ENCODE measurements around the gene UBALD2. TPM values are rescaled to one million over a fixed set of nuclear protein-coding genes. Genes with fewer than 3 reads are reported as not detected.
A peak's percentile ranks its signal among the peaks of the same experiment; 100 is the strongest.
"Not testable (repeated sequence)": the region's sequence is repeated elsewhere in the genome, so short reads cannot be mapped to it uniquely, and the experiment has no call there.

The UBALD2 gene
- 10 to 100 TPM; 35.4 to 49.7 TPM for polyA plus RNA-seq

GRCh38 chr17:76264755-76265623 lies at the start of gene UBALD2:
UBALD2 (plus strand) TSS chr17:76265348; CDS start chr17:76265506, 158 bp downstream.
- H3K4me1 ChIP-seq (ENCODE audit: control insufficient read depth in 2 of 2, insufficient read depth in 2 of 2, low read length in 1 of 2): peaks cover 0 to 14% of the 10 kb centered on the region in 2 donors
- H3K27ac ChIP-seq (ENCODE audit: low read depth in 2 of 2, low read length in 1 of 2): peak within 1 kb of the TSS; percentile 92 to 95
- H3K27me3 ChIP-seq (ENCODE audit: control insufficient read depth in 1 of 2, insufficient read depth in 2 of 2, low read length in 2 of 2): no peaks in the 10 kb centered on the region
- peak within 1 kb of the TSS; percentile 80 to 95 for H3K4me3 ChIP-seq (ENCODE audit: low read depth in 1 of 2, low read length in 2 of 2)
- WGBS, 2 donors: 0 to 1% methylated on average over 44 to 94 of the region's 94 CpGs
- H3K36me3 ChIP-seq (ENCODE audit: control insufficient read depth in 2 of 2, insufficient read depth in 2 of 2, low read length in 1 of 2): peaks cover 0 to 4% of the 10 kb centered on the region in 2 donors
- H3K9me3 ChIP-seq (ENCODE audit: control insufficient read depth in 2 of 2, insufficient read depth in 1 of 2, low read depth in 1 of 2, low read length in 1 of 2): no peaks in the 10 kb centered on the region

DNA sequence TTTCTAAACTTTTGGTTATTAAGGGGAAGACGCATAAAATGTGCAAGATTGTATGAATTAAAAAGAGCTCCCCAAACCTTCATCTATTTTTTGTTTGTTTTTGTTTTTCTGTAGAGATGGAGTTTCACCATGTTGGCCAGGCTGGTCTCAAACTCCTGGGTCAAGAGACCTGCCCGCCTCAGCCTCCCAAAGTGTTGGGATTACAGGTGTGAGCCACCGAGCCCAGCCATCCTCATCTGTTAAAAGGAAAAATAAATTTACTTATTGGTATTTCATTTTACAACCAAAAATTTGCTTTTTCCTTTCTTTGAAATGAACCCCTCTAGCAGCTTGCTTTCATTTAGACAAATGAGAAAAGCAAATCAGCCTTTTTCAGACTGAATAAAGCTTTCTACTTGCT lies 48.1 kb upstream of the UBALD2 start:
- H3K27me3 ChIP-seq (ENCODE audit: control insufficient read depth in 1 of 2, insufficient read depth in 2 of 2, low read length in 2 of 2): no peaks in the 10 kb centered on the region
- H3K36me3 ChIP-seq (ENCODE audit: control insufficient read depth in 2 of 2, insufficient read depth in 2 of 2, low read length in 1 of 2): no peaks in the 10 kb centered on the region
- no peaks in the 10 kb centered on the region for H3K4me1 ChIP-seq (ENCODE audit: control insufficient read depth in 2 of 2, insufficient read depth in 2 of 2, low read length in 1 of 2)
- H3K27ac ChIP-seq (ENCODE audit: low read depth in 2 of 2, low read length in 1 of 2): no peak overlapping the region
- WGBS, 2 donors: 94 to 97% methylated on average over 3 of the region's 3 CpGs
- no peaks in the 10 kb centered on the region for H3K9me3 ChIP-seq (ENCODE audit: control insufficient read depth in 2 of 2, insufficient read depth in 1 of 2, low read depth in 1 of 2, low read length in 1 of 2)
- no peak overlapping the region for H3K4me3 ChIP-seq (ENCODE audit: low read depth in 1 of 2, low read length in 2 of 2)

GRCh38 chr17:76219670-76220383 lies 45.3 kb upstream of the UBALD2 start:
- WGBS, 2 donors: 90 to 93% methylated on average over 7 of the region's 7 CpGs
- H3K27ac ChIP-seq (ENCODE audit: low read depth in 2 of 2, low read length in 1 of 2): no peak overlapping the region
- H3K9me3 ChIP-seq (ENCODE audit: control insufficient read depth in 2 of 2, insufficient read depth in 1 of 2, low read depth in 1 of 2, low read length in 1 of 2): no peaks in the 10 kb centered on the region
- no peaks in the 10 kb centered on the region for H3K36me3 ChIP-seq (ENCODE audit: control insufficient read depth in 2 of 2, insufficient read depth in 2 of 2, low read length in 1 of 2)
- H3K4me1 ChIP-seq (ENCODE audit: control insufficient read depth in 2 of 2, insufficient read depth in 2 of 2, low read length in 1 of 2): no peaks in the 10 kb centered on the region
- no peak overlapping the region for H3K4me3 ChIP-seq (ENCODE audit: low read depth in 1 of 2, low read length in 2 of 2)
- no peaks in the 10 kb centered on the region for H3K27me3 ChIP-seq (ENCODE audit: control insufficient read depth in 1 of 2, insufficient read depth in 2 of 2, low read length in 2 of 2)

GRCh38 chr17:76223802-76224201 lies 41.3 kb upstream of the UBALD2 start:
- Histone ChIP-seq H3K4me1 (ENCODE audit: control insufficient read depth in 2 of 2, insufficient read depth in 2 of 2, low read length in 1 of 2) (no peaks in the 10 kb centered on the region), H3K36me3 (ENCODE audit: control insufficient read depth in 2 of 2, insufficient read depth in 2 of 2, low read length in 1 of 2) (no peaks in the 10 kb centered on the region), H3K9me3 (ENCODE audit: control insufficient read depth in 2 of 2, insufficient read depth in 1 of 2, low read depth in 1 of 2, low read length in 1 of 2) (no peaks in the 10 kb centered on the region), H3K4me3 (ENCODE audit: low read depth in 1 of 2, low read length in 2 of 2) (no peak overlapping the region), H3K27me3 (ENCODE audit: control insufficient read depth in 1 of 2, insufficient read depth in 2 of 2, low read length in 2 of 2) (no peaks in the 10 kb centered on the region), H3K27ac (ENCODE audit: low read depth in 2 of 2, low read length in 1 of 2) (no peak overlapping the region)
- WGBS, 2 donors: 97 to 99% methylated on average over 1 of the region's 1 CpG

GRCh38 chr17:76225373-76226086 lies 39.6 kb upstream of the UBALD2 start:
- H3K36me3 ChIP-seq (ENCODE audit: control insufficient read depth in 2 of 2, insufficient read depth in 2 of 2, low read length in 1 of 2); H3K4me3 ChIP-seq (ENCODE audit: low read depth in 1 of 2, low read length in 2 of 2); H3K4me1 ChIP-seq (ENCODE audit: control insufficient read depth in 2 of 2, insufficient read depth in 2 of 2, low read length in 1 of 2); H3K27me3 ChIP-seq (ENCODE audit: control insufficient read depth in 1 of 2, insufficient read depth in 2 of 2, low read length in 2 of 2); H3K27ac ChIP-seq (ENCODE audit: low read depth in 2 of 2, low read length in 1 of 2); H3K9me3 ChIP-seq (ENCODE audit: control insufficient read depth in 2 of 2, insufficient read depth in 1 of 2, low read depth in 1 of 2, low read length in 1 of 2): not testable (repeated sequence)
- whole genome bisulfite sequencing, 2 donors: 80 to 81% methylated on average over 6 to 7 of the region's 7 CpGs

DNA sequence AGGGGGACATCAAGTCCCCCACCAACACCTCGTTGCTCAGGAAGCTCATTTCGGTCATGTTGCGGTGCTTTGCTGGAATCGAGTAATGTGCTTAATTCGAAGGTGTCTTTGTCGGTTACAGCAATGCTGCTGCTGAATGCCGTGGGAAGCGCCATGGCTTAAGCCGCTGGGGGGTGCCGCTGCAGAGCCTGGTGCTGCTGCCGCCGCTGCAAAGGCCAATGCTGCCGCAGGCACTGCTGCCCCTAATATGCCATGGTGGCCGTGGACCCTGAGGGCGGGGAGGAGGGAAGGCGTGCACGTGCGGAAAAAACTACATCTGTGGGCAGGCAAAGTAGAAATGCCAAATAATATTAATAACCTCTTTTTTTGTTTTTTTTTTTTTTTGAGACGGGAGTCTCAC lies 38.4 kb upstream of the UBALD2 start:
- H3K27ac ChIP-seq (ENCODE audit: low read depth in 2 of 2, low read length in 1 of 2); H3K27me3 ChIP-seq (ENCODE audit: control insufficient read depth in 1 of 2, insufficient read depth in 2 of 2, low read length in 2 of 2); H3K4me1 ChIP-seq (ENCODE audit: control insufficient read depth in 2 of 2, insufficient read depth in 2 of 2, low read length in 1 of 2); H3K36me3 ChIP-seq (ENCODE audit: control insufficient read depth in 2 of 2, insufficient read depth in 2 of 2, low read length in 1 of 2); H3K4me3 ChIP-seq (ENCODE audit: low read depth in 1 of 2, low read length in 2 of 2); H3K9me3 ChIP-seq (ENCODE audit: control insufficient read depth in 2 of 2, insufficient read depth in 1 of 2, low read depth in 1 of 2, low read length in 1 of 2): not testable (repeated sequence)
- whole genome bisulfite sequencing, 2 donors: 91 to 93% methylated on average over 19 of the region's 19 CpGs

- H3K4me1 ChIP-seq (ENCODE audit: control insufficient read depth in 2 of 2, insufficient read depth in 2 of 2, low read length in 1 of 2): no peaks in the 10 kb centered on the region
- H3K9me3 ChIP-seq (ENCODE audit: control insufficient read depth in 2 of 2, insufficient read depth in 1 of 2, low read depth in 1 of 2, low read length in 1 of 2): no peaks in the 10 kb centered on the region
- H3K4me3 ChIP-seq (ENCODE audit: low read depth in 1 of 2, low read length in 2 of 2): no peak overlapping the region
- no peaks in the 10 kb centered on the region for H3K27me3 ChIP-seq (ENCODE audit: control insufficient read depth in 1 of 2, insufficient read depth in 2 of 2, low read length in 2 of 2)
- 64 to 81% methylated on average over 2 of the region's 2 CpGs for WGBS, 2 donors
- no peaks in the 10 kb centered on the region for H3K36me3 ChIP-seq (ENCODE audit: control insufficient read depth in 2 of 2, insufficient read depth in 2 of 2, low read length in 1 of 2)
- no peak overlapping the region for H3K27ac ChIP-seq (ENCODE audit: low read depth in 2 of 2, low read length in 1 of 2)
These were observed 32.8 kb upstream of the UBALD2 start for GRCh38 chr17:76232342-76232741.

DNA sequence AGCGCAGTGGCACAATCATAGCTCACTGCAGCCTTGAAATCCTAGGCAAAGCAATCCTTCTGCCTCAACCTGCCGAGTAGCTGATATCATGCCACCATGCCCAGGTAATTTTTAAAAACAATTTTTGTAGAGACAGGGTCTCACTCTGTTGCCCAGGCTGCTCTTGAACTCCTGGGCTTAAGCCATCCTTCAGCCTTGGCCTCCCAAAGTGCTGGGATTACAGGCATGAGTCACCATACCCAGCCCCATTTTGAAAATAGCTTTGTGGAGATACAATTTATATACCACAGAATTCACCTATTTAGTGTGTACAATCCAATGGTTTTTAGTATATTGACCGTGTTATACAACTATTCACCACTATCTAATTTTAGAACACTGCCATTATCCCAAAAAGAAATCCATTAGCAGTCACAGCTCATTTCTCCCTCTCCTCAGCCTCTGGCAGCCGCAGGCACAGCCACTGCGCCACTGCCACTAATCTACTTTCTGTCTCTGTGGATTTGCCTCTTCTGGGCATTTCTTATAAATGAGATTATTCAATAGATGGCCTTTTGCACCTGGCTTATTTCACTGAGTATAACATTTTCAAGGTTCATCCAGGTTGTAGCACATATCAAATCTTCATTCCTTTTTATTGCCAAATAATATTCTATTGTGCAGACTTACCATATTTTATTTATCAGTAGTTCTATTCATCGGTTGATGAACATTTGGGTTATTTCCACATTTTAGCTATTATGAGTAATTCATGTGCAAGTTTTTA lies 31.4 kb upstream of the UBALD2 start:
- H3K27me3 ChIP-seq (ENCODE audit: control insufficient read depth in 1 of 2, insufficient read depth in 2 of 2, low read length in 2 of 2): no peaks in the 10 kb centered on the region
- H3K9me3 ChIP-seq (ENCODE audit: control insufficient read depth in 2 of 2, insufficient read depth in 1 of 2, low read depth in 1 of 2, low read length in 1 of 2): no peaks in the 10 kb centered on the region
- 91 to 93% methylated on average over 6 of the region's 6 CpGs for WGBS, 2 donors
- H3K27ac ChIP-seq (ENCODE audit: low read depth in 2 of 2, low read length in 1 of 2): no peak overlapping the region
- no peaks in the 10 kb centered on the region for H3K36me3 ChIP-seq (ENCODE audit: control insufficient read depth in 2 of 2, insufficient read depth in 2 of 2, low read length in 1 of 2)
- no peak overlapping the region for H3K4me3 ChIP-seq (ENCODE audit: low read depth in 1 of 2, low read length in 2 of 2)
- H3K4me1 ChIP-seq (ENCODE audit: control insufficient read depth in 2 of 2, insufficient read depth in 2 of 2, low read length in 1 of 2): no peaks in the 10 kb centered on the region

- WGBS, 2 donors: 72 to 77% methylated on average over 5 of the region's 5 CpGs
- Histone ChIP-seq H3K36me3 (ENCODE audit: control insufficient read depth in 2 of 2, insufficient read depth in 2 of 2, low read length in 1 of 2) (no peaks in the 10 kb centered on the region), H3K27ac (ENCODE audit: low read depth in 2 of 2, low read length in 1 of 2) (no peak overlapping the region), H3K27me3 (ENCODE audit: control insufficient read depth in 1 of 2, insufficient read depth in 2 of 2, low read length in 2 of 2) (no peaks in the 10 kb centered on the region), H3K4me1 (ENCODE audit: control insufficient read depth in 2 of 2, insufficient read depth in 2 of 2, low read length in 1 of 2) (no peaks in the 10 kb centered on the region), H3K4me3 (ENCODE audit: low read depth in 1 of 2, low read length in 2 of 2) (no peak overlapping the region), H3K9me3 (ENCODE audit: control insufficient read depth in 2 of 2, insufficient read depth in 1 of 2, low read depth in 1 of 2, low read length in 1 of 2) (no peaks in the 10 kb centered on the region)
These were observed 30.8 kb upstream of the UBALD2 start for GRCh38 chr17:76234354-76234679.

Measured in esophagus (tissue), 2 donors.